Measurements from ENCODE around the gene LCA5L. TPM values are rescaled to one million over a fixed set of nuclear protein-coding genes. Genes with fewer than 3 reads are reported as not detected.
"Not testable (repeated sequence)": the region's sequence is repeated elsewhere in the genome, so short reads cannot be mapped to it uniquely, and the experiment has no call there.

Gene LCA5L
- total RNA-seq, 1 donor from 2014 or later: 3.0 TPM

DNA sequence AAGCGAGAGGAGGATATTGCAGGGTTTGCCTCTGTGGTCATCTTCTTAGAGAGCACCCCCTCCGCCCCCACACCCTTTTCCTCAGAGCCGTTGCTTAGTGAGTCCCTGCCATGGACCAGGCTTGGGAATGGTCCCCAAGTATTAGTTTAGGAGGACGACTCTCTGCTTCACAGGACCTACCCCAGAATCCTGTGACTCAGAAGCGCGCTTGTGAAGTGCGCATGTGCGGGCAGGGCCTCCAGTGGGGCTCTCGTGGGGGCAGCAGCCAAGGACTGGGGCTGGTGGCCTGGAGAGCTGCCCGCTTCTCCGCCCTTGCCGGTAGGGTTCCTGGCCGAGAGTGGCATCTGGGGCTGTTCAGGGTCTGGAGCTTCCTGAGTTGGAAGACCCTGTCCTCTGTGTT lies 59.4 kb downstream of the LCA5L start:
- Histone ChIP-seq H3K4me1 (peaks cover 41% of the 10 kb centered on the region), H3K27ac (peak overlapping the region; percentile 64)
- TF ChIP-seq, protein P1, sequence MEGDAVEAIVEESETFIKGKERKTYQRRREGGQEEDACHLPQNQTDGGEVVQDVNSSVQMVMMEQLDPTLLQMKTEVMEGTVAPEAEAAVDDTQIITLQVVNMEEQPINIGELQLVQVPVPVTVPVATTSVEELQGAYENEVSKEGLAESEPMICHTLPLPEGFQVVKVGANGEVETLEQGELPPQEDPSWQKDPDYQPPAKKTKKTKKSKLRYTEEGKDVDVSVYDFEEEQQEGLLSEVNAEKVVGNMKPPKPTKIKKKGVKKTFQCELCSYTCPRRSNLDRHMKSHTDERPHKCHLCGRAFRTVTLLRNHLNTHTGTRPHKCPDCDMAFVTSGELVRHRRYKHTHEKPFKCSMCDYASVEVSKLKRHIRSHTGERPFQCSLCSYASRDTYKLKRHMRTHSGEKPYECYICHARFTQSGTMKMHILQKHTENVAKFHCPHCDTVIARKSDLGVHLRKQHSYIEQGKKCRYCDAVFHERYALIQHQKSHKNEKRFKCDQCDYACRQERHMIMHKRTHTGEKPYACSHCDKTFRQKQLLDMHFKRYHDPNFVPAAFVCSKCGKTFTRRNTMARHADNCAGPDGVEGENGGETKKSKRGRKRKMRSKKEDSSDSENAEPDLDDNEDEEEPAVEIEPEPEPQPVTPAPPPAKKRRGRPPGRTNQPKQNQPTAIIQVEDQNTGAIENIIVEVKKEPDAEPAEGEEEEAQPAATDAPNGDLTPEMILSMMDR (IDR thresholded peaks at IDR 0.05): no peak

DNA sequence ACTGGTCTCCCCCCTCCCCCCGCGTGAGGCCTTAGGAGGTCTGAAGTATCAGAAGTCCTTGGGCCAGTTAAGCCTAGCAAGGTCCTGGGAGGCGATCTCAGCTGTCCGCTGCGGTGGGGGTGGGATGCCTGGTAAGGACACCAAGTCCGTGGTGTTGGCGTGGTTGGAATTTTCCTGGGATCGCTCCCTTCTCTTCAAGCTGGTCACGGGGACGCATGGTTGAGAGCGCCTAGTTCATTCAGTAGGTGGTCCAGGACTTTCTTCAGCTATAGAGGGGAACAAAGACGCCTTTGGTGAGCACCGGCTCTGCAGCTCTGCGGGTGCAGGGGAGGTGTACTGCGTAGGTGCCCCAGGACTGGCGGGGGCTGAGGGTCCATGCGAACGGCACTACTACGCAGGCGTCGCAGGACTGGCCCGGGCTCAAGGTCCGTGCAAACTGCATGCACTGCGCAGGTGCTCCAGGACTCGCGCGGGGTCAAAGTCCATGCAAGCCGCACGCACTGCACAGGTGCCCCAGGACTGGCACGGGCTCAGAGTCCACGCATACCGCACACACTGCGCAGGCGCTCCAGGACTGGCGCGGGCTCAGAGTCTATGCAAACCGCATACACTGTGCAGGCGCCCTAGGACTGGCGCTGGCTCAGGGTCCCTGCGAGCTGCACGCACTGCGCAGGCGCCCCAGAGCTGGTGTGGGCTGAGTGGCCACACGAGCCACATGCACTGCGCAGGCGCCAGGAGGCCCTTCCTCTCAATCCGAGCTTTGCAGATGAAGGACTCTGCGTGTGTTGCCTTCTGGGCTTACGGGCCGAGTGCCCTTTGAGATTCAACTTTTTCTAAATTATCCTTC lies 60.1 kb downstream of the LCA5L start:
- TF ChIP-seq, protein P1 (IDR thresholded peaks at IDR 0.05): no peak
- Histone ChIP-seq H3K27me3 (ENCODE audit: low read depth) (no peaks in the 10 kb centered on the region), H3K4me1 (peaks cover 45% of the 10 kb centered on the region), H3K4me3 (peak overlapping the region; percentile 59), H3K9me3 (no peaks in the 10 kb centered on the region), H3K27ac (peak overlapping the region; percentile 64), H3K36me3 (no peaks in the 10 kb centered on the region)
- intact Hi-C loops (cut with DNase I): no loop called here
- ATAC-seq (peak; percentile 78 to 88), DNase-seq (peak; percentile 90)

More for the DNA sequence above, 59.4 kb downstream of the LCA5L start:
- peak; percentile 2 to 32 for ATAC-seq
- Histone ChIP-seq H3K36me3 (no peaks in the 10 kb centered on the region), H3K27me3 (ENCODE audit: low read depth) (no peaks in the 10 kb centered on the region), H3K4me3 (peak overlapping the region; percentile 59), H3K9me3 (no peaks in the 10 kb centered on the region)
- no peak for DNase-seq
- intact Hi-C loops (cut with DNase I): no loop called here

DNA sequence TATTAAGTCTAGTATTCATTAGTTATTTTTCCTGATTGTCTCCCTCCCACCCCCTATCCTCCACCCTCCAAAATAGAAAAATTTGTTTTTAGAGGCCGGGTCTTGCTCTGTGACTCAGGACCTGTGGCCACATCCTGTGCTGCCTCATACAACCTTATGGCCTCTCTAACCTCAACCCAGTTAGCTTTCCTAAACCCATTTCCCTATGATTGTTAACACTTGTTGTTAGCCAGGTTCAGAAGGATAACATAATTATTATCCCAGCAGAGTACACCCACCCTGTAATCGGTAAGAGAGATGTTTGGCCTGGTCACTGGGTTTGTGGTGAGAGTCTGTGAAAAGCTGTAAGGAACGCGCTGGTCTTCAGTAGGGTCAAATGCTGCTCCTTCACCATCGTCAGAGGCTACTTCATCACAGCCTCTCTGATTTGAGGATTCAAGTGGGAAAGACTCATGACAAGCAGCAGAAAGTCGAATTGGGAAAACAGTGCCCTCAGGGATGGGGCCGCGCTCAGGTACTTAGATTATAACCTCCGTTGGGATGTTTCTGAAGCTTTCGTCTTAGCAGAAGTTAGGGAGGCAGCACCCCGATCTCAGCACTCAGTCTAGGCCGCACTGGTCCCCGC lies 60.8 kb downstream of the LCA5L start:
- Histone ChIP-seq H3K9me3 (no peaks in the 10 kb centered on the region), H3K4me1 (peaks cover 46% of the 10 kb centered on the region), H3K4me3 (no peak overlapping the region), H3K27ac (peak overlapping the region; percentile 64), H3K27me3 (ENCODE audit: low read depth) (no peaks in the 10 kb centered on the region), H3K36me3 (no peaks in the 10 kb centered on the region)
- ATAC-seq: no peak
- TF ChIP-seq, protein P1 (IDR thresholded peaks at IDR 0.05): no peak
- intact Hi-C loops (cut with DNase I): no loop called here
- DNase-seq: no peak

DNA sequence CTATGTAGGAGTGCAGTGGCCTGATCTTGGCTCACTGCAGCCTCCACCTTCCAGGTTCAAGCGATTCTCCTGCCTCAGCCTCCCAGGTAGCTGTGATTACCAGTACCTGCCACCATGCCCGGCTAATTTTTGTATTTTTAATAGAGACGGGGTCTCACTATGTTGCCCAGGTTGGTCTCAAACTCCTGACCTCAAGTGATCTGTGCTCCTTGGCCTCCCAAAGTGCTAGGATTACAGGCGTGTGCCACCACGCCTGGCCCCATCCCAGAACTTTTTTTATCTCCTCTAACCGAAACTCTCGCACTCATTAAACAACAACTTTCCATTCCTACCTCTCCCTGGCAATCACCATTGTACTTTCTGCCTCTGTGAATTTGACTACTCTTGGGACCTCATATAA lies 63.5 kb downstream of the LCA5L start:
- H3K36me3 ChIP-seq; intact Hi-C loops (cut with DNase I); H3K4me3 ChIP-seq; ATAC-seq; DNase-seq; H3K27me3 ChIP-seq (ENCODE audit: low read depth); H3K9me3 ChIP-seq; H3K27ac ChIP-seq: not testable (repeated sequence)
- H3K4me1 ChIP-seq: peaks cover 32% of the 10 kb centered on the region

DNA sequence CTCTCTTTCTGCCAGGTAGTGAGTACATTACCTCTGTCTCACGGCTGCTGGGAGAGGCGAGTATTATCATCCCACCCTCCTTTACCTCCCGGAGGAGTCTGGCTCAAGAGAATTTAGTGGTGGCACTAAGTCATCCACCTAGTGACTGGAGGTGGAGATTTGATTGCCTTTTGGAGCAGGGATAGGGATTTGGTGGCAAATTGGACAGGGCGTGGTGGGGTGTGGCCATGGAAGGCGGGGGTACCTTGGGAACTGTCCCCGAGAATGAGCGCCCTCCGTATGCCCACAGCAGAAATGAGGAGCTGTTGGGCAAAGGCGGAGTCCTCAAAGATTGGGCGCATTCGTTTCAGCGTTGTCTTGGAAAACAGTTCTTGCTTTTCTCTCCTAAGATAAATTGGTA lies 64.6 kb downstream of the LCA5L start:
- TF ChIP-seq, protein P1 (IDR thresholded peaks at IDR 0.05): no peak
- H3K27me3 ChIP-seq (ENCODE audit: low read depth): no peaks in the 10 kb centered on the region
- peak overlapping the region; percentile 93 for H3K27ac ChIP-seq
- no peaks in the 10 kb centered on the region for H3K36me3 ChIP-seq
- no peak for DNase-seq
- no peaks in the 10 kb centered on the region for H3K9me3 ChIP-seq
- H3K4me1 ChIP-seq: peaks cover 21% of the 10 kb centered on the region
- peak overlapping the region; percentile 79 for H3K4me3 ChIP-seq
- intact Hi-C loops (cut with DNase I): no loop called here
- peak in 1 of 2 donors; percentile 1 for ATAC-seq

Data from lower lobe of right lung (tissue), 2 donors.